Activated naive CD4-positive, alpha-beta T cell treated with anti-CD3 and anti-CD28 coated beads for 36 hours (primary cell): ENCODE results near the gene PAK1. TPM values are rescaled to one million over a fixed set of nuclear protein-coding genes. Genes with fewer than 3 reads are reported as not detected.
A peak's percentile ranks its signal among the peaks of the same experiment; 100 is the strongest.
"Not testable (repeated sequence)": the region's sequence is repeated elsewhere in the genome, so short reads cannot be mapped to it uniquely, and the experiment has no call there.

Experiments
- CTCF ChIA-PET: fragments of 350-600 bp; sonication (Branson Sonifier 250); formaldehyde crosslinking; loops from one replicate; lab custom pipeline; 2021; ENCODE audit warnings: antibody characterized with exemption; lab: Charles Lee
- DNase-seq: peaks from one replicate; pipeline ENCODE4 v3.0.0-alpha.2; 2020
- H3K27ac Mint-ChIP-seq: one replicate; pipeline ENCODE4 v1.8.0; 2021; ENCODE audit warnings: mild to moderate bottlenecking, mixed read lengths
- H3K27me3 Mint-ChIP-seq: one replicate; pipeline ENCODE4 v1.8.0; 2021; ENCODE audit warnings: low read depth, mixed read lengths
- H3K36me3 Mint-ChIP-seq: one replicate; pipeline ENCODE4 v1.8.0; 2021; ENCODE audit warnings: low read depth, mixed read lengths
- H3K4me1 Mint-ChIP-seq: one replicate; pipeline ENCODE4 v1.8.0; 2021; ENCODE audit warnings: low read depth, mixed read lengths
- H3K4me3 Mint-ChIP-seq: one replicate; pipeline ENCODE4 v1.8.0; 2021; ENCODE audit warnings: mild to moderate bottlenecking, moderate library complexity, mixed read lengths
- H3K9me3 Mint-ChIP-seq: one replicate; pipeline ENCODE4 v1.8.0; 2021; ENCODE audit warnings: mixed read lengths
- intact Hi-C: fragments of 100-400 bp; cut with micrococcal nuclease; formaldehyde crosslinking; loops from one replicate; pipeline ENCODE4 v1.15.1; 2023
- total RNA-seq, 2 experiments: library from RNA; stranded (reverse); gene quantifications; one replicate each; pipeline ENCODE4 v1.2.3, GENCODE V29; 2021

The PAK1 gene
- total RNA-seq, 2 experiments from 2014 or later = 45.8 to 49.5 TPM

- CTCF ChIA-PET = interaction anchor here (1.2 kb wide), 1 partner anchor 41 kb away, joined by 4 read pairs; no protein-coding TSS in a partner anchor
- Mint-ChIP-seq H3K4me1 (no peaks in the 10 kb centered on the region), H3K27me3 (peaks cover 5% of the 10 kb centered on the region), H3K36me3 (no peaks in the 10 kb centered on the region), H3K27ac (no peak overlapping the region), H3K4me3 (no peak overlapping the region), H3K9me3 (no peaks in the 10 kb centered on the region)
- intact Hi-C loops = no loop called here
- DNase-seq = no peak
Observed at GRCh38 chr11:77506857-77507256, 33.0 kb upstream of the PAK1 start.

DNA sequence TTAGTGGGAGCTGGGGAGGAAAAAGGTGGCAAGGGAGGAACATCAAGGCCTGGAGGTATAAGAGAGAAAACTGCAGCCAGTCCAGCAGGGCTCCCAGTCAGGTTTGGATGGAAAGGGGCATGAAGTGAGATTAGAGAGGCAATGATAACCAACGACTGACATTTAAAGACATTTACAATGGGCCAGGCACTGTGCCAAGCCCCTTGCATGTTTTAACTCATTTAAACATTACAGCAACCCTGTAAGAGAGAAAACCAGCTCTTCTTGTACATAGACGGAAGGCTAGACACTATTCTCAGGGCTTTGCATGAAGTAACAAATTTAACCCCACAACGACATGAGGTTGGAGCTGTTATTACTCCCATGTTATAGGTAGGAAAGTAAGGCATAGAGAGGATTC, 32.1 kb upstream of the PAK1 start:
- intact Hi-C loops = no loop called here
- no peak overlapping the region for H3K27ac Mint-ChIP-seq
- CTCF ChIA-PET = interaction anchor here (1.2 kb wide), 1 partner anchor 42 kb away, joined by 4 read pairs; no protein-coding TSS in a partner anchor
- H3K4me1 Mint-ChIP-seq = no peaks in the 10 kb centered on the region
- peaks cover 7% of the 10 kb centered on the region for H3K27me3 Mint-ChIP-seq
- no peaks in the 10 kb centered on the region for H3K36me3 Mint-ChIP-seq
- H3K4me3 Mint-ChIP-seq = no peak overlapping the region
- H3K9me3 Mint-ChIP-seq = no peaks in the 10 kb centered on the region
- DNase-seq = no peak

GRCh38 chr11:77503006-77503405, 29.1 kb upstream of the PAK1 start:
- Mint-ChIP-seq H3K4me3 (no peak overlapping the region), H3K27me3 (peaks cover 7% of the 10 kb centered on the region), H3K4me1 (no peaks in the 10 kb centered on the region), H3K36me3 (no peaks in the 10 kb centered on the region), H3K9me3 (no peaks in the 10 kb centered on the region), H3K27ac (no peak overlapping the region)
- intact Hi-C loops = no loop called here
- no peak for DNase-seq
- CTCF ChIA-PET = no interaction called here

DNA sequence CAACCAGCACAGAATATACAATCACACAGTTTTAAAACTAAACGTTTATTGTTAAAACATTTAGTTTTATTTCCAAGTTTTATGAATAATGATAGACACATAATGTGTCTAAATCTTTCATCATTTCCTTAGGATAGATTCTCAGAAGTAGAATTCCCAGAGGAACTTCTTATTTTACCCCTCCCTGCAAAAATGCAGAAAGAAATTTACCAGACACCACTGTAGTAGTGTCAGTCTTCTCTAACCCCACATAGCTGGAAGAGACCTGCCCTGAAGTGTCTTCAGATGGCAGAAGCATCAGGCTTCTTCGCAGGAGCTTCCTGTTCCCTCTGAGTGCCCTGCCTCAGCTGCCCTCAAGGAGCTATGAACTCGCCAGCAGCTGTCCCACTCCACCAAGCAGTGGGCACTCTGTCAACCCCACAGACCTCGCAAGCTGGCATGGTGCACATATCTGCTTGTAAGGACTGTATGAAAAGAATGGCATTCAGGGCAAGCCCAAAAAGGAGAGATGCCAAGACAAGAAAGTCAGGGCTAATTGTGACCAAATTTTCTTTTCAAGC, 28.5 kb upstream of the PAK1 start:
- Mint-ChIP-seq H3K27ac (no peak overlapping the region), H3K4me1 (peaks cover 3% of the 10 kb centered on the region), H3K9me3 (no peaks in the 10 kb centered on the region), H3K4me3 (no peak overlapping the region), H3K36me3 (no peaks in the 10 kb centered on the region), H3K27me3 (peaks cover 7% of the 10 kb centered on the region)
- DNase-seq = no peak
- CTCF ChIA-PET = no interaction called here
- intact Hi-C loops = no loop called here

DNA sequence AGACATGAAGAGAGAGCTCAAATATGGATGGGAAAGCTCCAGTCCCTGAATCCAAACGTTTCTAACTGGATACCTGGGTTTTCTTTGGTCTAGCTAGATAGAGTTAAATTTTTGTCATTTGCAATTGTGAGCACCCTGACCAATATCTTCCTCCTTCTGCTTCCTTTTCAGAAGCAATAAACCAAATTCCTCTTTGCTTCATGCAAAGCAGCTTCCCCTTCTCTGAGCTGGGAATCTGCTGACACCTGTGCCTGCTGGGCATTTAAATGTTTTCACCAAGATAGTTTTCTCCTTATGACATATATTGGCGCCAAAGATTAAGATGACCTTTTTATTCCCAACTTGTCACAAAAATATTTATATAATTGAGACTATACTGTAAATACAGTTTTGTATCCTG, 27.9 kb upstream of the PAK1 start:
- no peaks in the 10 kb centered on the region for H3K36me3 Mint-ChIP-seq
- peaks cover 7% of the 10 kb centered on the region for H3K27me3 Mint-ChIP-seq
- CTCF ChIA-PET = no interaction called here
- intact Hi-C loops = no loop called here
- no peaks in the 10 kb centered on the region for H3K9me3 Mint-ChIP-seq
- peaks cover 9% of the 10 kb centered on the region for H3K4me1 Mint-ChIP-seq
- no peak overlapping the region for H3K27ac Mint-ChIP-seq
- H3K4me3 Mint-ChIP-seq = no peak overlapping the region
- DNase-seq = no peak

DNA sequence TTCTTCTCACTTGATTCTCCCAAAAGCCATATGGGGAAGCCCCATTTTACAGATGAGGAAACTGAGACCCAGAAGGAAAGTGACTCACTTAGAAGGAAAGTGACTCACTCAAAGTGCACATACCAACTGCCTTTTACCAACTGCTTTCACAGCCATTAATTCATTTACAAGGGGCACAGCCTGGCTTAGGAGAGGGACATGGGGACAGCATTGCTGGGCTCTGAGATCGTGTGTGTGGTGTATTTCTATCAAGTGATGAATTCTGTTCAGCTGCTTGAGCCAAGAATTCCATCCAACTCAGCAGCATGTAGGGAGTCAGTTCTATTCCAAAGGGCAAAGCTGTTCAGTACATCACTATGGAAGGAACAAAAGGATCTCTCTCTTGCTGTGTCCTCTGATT, 23.5 kb upstream of the PAK1 start:
- CTCF ChIA-PET = no interaction called here
- Mint-ChIP-seq H3K27ac (peak overlapping the region; percentile 57), H3K27me3 (peaks cover 8% of the 10 kb centered on the region), H3K36me3 (no peaks in the 10 kb centered on the region), H3K4me3 (no peak overlapping the region), H3K4me1 (peaks cover 9% of the 10 kb centered on the region), H3K9me3 (peaks cover 3% of the 10 kb centered on the region)
- peak; percentile 16 for DNase-seq
- intact Hi-C loops = loop anchor here (1.0 kb wide), 1 partner anchor 23 kb away; the partner anchor contains the start of gene PAK1

- Mint-ChIP-seq H3K4me1 (peaks cover 9% of the 10 kb centered on the region), H3K27me3 (peaks cover 6% of the 10 kb centered on the region), H3K27ac (no peak overlapping the region), H3K9me3 (peaks cover 3% of the 10 kb centered on the region), H3K4me3 (no peak overlapping the region), H3K36me3 (no peaks in the 10 kb centered on the region)
- intact Hi-C loops = no loop called here
- CTCF ChIA-PET = interaction anchor here (0.7 kb wide), 1 partner anchor 115 kb away, joined by 3 read pairs; no protein-coding TSS in a partner anchor
- no peak for DNase-seq
Observed at GRCh38 chr11:77495526-77495925, 21.6 kb upstream of the PAK1 start.

DNA sequence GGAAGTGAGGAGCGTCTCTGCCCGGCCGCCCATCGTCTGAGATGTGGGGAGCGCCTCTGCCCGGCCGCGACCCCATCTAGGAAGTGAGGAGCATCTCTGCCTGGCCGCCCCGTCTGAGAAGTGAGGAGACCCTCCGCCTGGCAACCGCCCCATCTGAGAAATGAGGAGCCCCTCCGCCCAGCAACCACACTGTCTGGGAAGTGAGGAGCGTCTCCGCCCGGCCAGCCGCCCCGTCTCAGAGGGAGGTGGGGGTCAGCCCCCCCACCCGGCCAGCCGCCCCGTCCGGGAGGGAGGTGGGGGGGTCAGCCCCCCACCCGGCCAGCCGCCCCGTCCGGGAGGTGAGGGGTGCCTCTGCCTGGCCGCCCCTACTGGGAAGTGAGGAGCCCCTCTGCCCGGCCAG, 16.1 kb upstream of the PAK1 start:
- H3K9me3 Mint-ChIP-seq, H3K36me3 Mint-ChIP-seq, H3K27me3 Mint-ChIP-seq, intact Hi-C loops, CTCF ChIA-PET, H3K27ac Mint-ChIP-seq, H3K4me1 Mint-ChIP-seq, H3K4me3 Mint-ChIP-seq, DNase-seq: not testable (repeated sequence)

- intact Hi-C loops = no loop called here
- CTCF ChIA-PET = no interaction called here
- H3K27ac Mint-ChIP-seq = no peak overlapping the region
- no peaks in the 10 kb centered on the region for H3K36me3 Mint-ChIP-seq
- no peaks in the 10 kb centered on the region for H3K4me1 Mint-ChIP-seq
- DNase-seq = no peak
- no peaks in the 10 kb centered on the region for H3K27me3 Mint-ChIP-seq
- H3K4me3 Mint-ChIP-seq = no peak overlapping the region
- H3K9me3 Mint-ChIP-seq = no peaks in the 10 kb centered on the region
Observed at GRCh38 chr11:77487790-77488189, 13.9 kb upstream of the PAK1 start.

- DNase-seq = no peak
- intact Hi-C loops = no loop called here
- CTCF ChIA-PET = interaction anchor here (0.9 kb wide), 1 partner anchor 104 kb away, joined by 3 read pairs; no protein-coding TSS in a partner anchor
Observed at GRCh38 chr11:77479746-77480352, 6.0 kb upstream of the PAK1 start.

DNA sequence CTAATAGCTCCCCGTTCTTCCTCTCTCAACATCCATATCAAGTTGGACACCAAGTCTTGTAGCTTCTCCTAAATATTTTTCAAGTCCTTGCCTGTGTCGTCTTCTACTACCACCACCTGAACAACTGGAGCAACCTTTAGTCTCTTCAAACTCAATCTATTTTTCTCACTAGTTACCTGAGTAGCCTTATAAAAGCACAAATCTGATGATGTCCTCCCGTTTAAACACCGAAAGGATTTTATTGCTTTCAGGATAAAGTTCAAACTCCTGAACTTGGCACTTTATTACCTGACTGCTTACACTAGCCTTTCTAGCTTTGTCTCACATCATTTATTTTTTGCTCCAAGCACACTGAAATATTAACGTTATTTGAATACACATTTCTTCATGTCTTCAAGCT, 1.3 kb upstream of the PAK1 start:
- no peak for DNase-seq
- Mint-ChIP-seq H3K27ac (no peak overlapping the region), H3K36me3 (peaks cover 3% of the 10 kb centered on the region), H3K4me1 (peaks cover 13% of the 10 kb centered on the region), H3K27me3 (peaks cover 9% of the 10 kb centered on the region), H3K9me3 (no peaks in the 10 kb centered on the region), H3K4me3 (no peak overlapping the region)
- CTCF ChIA-PET = interaction anchor here (0.6 to 1.5 kb wide), 3 partner anchors 28 to 908 kb away, joined by 3 to 5 read pairs (median 4); no protein-coding TSS in a partner anchor
- intact Hi-C loops = loop anchor here (2.0 kb wide), 2 partner anchors 162 to 520 kb away; partner anchors contain the start of genes CLNS1A and INTS4

More at GRCh38 chr11:77479746-77480352, 6.0 kb upstream of the PAK1 start:
- H3K27ac Mint-ChIP-seq = no peak overlapping the region
- no peaks in the 10 kb centered on the region for H3K9me3 Mint-ChIP-seq
- H3K4me3 Mint-ChIP-seq = no peak overlapping the region
- H3K4me1 Mint-ChIP-seq = no peaks in the 10 kb centered on the region
- no peaks in the 10 kb centered on the region for H3K27me3 Mint-ChIP-seq
- no peaks in the 10 kb centered on the region for H3K36me3 Mint-ChIP-seq

- no peaks in the 10 kb centered on the region for H3K9me3 Mint-ChIP-seq
- peak overlapping the region; percentile 79 for H3K4me3 Mint-ChIP-seq
- H3K4me1 Mint-ChIP-seq = peaks cover 13% of the 10 kb centered on the region
- H3K36me3 Mint-ChIP-seq = peaks cover 3% of the 10 kb centered on the region
- H3K27me3 Mint-ChIP-seq = peaks cover 9% of the 10 kb centered on the region
- CTCF ChIA-PET = interaction anchor here (0.6 to 1.5 kb wide), 2 partner anchors 74 to 909 kb away, joined by 3 to 5 read pairs; no protein-coding TSS in a partner anchor
- intact Hi-C loops = loop anchor here (1.0 to 5.0 kb wide), 4 partner anchors 23 to 520 kb away; partner anchors contain the start of genes CLNS1A, INTS4 and MYO7A
- DNase-seq = no peak
- H3K27ac Mint-ChIP-seq = peak overlapping the region; percentile 74
Observed at GRCh38 chr11:77474684-77475060, 778 bp upstream of the PAK1 start.
